H1 (cell line): ENCODE measurements around the gene PSPH. TPM values are rescaled to one million over a fixed set of nuclear protein-coding genes. Genes with fewer than 3 reads are reported as not detected.

Source experiments
- CTCF ChIA-PET: fragments of 300-600 bp; sonication (Branson Sonifier 250); formaldehyde crosslinking; loops from one replicate; lab custom pipeline; 2021; ENCODE audit not compliant: partially characterized antibody; lab: Charles Lee
- POLR2A ChIA-PET: fragments of 300-600 bp; sonication (Branson Sonifier 250); formaldehyde crosslinking; loops from one replicate; lab custom pipeline; 2021; ENCODE audit warnings: inconsistent platforms; ENCODE audit not compliant: partially characterized antibody; lab: Charles Lee
- DNase-seq, 2 experiments: peaks; one replicate each; pipeline versions ENCODE4 v3.0.0 to v3.0.0-alpha.2; 2010 to 2022; ENCODE audit warnings: low spot score in 2 of 2, low read depth in 1 of 2, mixed read lengths in 1 of 2
- FAIRE-seq: peaks from 2 replicates; lab custom pipeline; 2011; peaks lifted over from hg19 to GRCh38; lab: Jason Lieb, UNC
- H2AFZ ChIP-seq: 2 replicates; pipeline ENCODE4 v1.8.1; 2012; ENCODE audit warnings: low read length, inconsistent platforms
- H2AK5ac ChIP-seq: 2 replicates; pipeline ENCODE4 v1.6.1; 2013; ENCODE audit warnings: low read depth, low read length
- H2BK120ac ChIP-seq: replicated peaks from 2 replicates; pipeline ENCODE3; 2013; ENCODE audit warnings: low read depth, low read length, inconsistent platforms
- H2BK12ac ChIP-seq: 2 replicates; pipeline ENCODE4 v1.6.1; 2013; ENCODE audit warnings: low read depth, low read length
- H2BK15ac ChIP-seq: 2 replicates; pipeline ENCODE4 v1.6.1; 2013; ENCODE audit warnings: low read length
- H2BK20ac ChIP-seq: 2 replicates; pipeline ENCODE4 v1.6.1; 2013; ENCODE audit warnings: low read length
- H2BK5ac ChIP-seq: 2 replicates; pipeline ENCODE4 v1.6.1; 2013; ENCODE audit warnings: low read depth, low read length
- H3K14ac ChIP-seq: 2 replicates; pipeline ENCODE4 v1.6.1; 2013; ENCODE audit warnings: inconsistent platforms; ENCODE audit not compliant: insufficient read length
- H3K18ac ChIP-seq: 2 replicates; pipeline ENCODE4 v1.6.1; 2013; ENCODE audit warnings: low read length; ENCODE audit errors: extremely low read depth
- H3K23ac ChIP-seq: 2 replicates; pipeline ENCODE4 v1.6.1; 2013; ENCODE audit warnings: inconsistent platforms; ENCODE audit not compliant: insufficient read length
- H3K23me2 ChIP-seq: 2 replicates; pipeline ENCODE4 v1.6.1; 2013; ENCODE audit warnings: low read depth, low read length
- H3K27ac ChIP-seq: 2 replicates; pipeline ENCODE4 v1.6.1; 2011; ENCODE audit warnings: low read depth, low read length, inconsistent platforms
- H3K27me3 ChIP-seq, 4 experiments: replicated peaks in 1 of 4; 1 replicate in 1 of 4; 2 replicates in 3 of 4; pipeline versions ENCODE4 v1.6.1 to v1.8.1; 2011 to 2013; ENCODE audit warnings: low read length in 3 of 4, mild to moderate bottlenecking in 3 of 4, inconsistent platforms in 2 of 4, mixed read lengths in 2 of 4, moderate library complexity in 1 of 4; ENCODE audit not compliant: control insufficient read depth in 3 of 4, insufficient read depth in 3 of 4; ENCODE audit errors: extremely low read depth in 1 of 4
- H3K36me3 ChIP-seq, 4 experiments: 2 replicates each; pipeline versions ENCODE4 v1.6.1 to v1.8.1; 2011 to 2013; ENCODE audit warnings: mild to moderate bottlenecking in 4 of 4, low read length in 3 of 4, moderate library complexity in 2 of 4, control low read depth in 1 of 4, inconsistent platforms in 1 of 4; ENCODE audit not compliant: insufficient read depth in 4 of 4, control insufficient read depth in 2 of 4
- H3K4ac ChIP-seq: replicated peaks from 2 replicates; pipeline ENCODE3; 2013; ENCODE audit warnings: low read length, low read depth, mixed read lengths, inconsistent platforms; ENCODE audit not compliant: insufficient read length
- H3K4me1 ChIP-seq, 4 experiments: replicated peaks in 1 of 4; 1 replicate in 1 of 4; 2 replicates in 3 of 4; pipeline versions ENCODE4 v1.6.1 to v1.8.1; 2011 to 2013; ENCODE audit warnings: low read length in 3 of 4, inconsistent platforms in 2 of 4, mixed read lengths in 1 of 4; ENCODE audit not compliant: insufficient read depth in 4 of 4, control insufficient read depth in 3 of 4
- H3K4me2 ChIP-seq, 2 experiments: 2 replicates each; pipeline versions ENCODE4 v1.6.1 to v1.8.1; 2011 to 2013; ENCODE audit warnings: low read depth in 2 of 2, low read length in 2 of 2, control low read depth in 1 of 2, inconsistent platforms in 1 of 2, mild to moderate bottlenecking in 1 of 2; ENCODE audit not compliant: insufficient read depth in 1 of 2
- H3K4me3 ChIP-seq, 4 experiments: fragments of 200-600, 300-600 bp in 1 of 4; sonication (generic), shearing (Covaris generic), sonication (Bioruptor Twin) in 1 of 4; 2 replicates each; pipeline versions ENCODE4 v1.5.1 to v1.8.1; 2011 to 2016; ENCODE audit warnings: low read length in 4 of 4, low read depth in 3 of 4, control low read depth in 2 of 4, inconsistent platforms in 2 of 4, mild to moderate bottlenecking in 2 of 4, mixed read lengths in 1 of 4, moderate library complexity in 1 of 4; ENCODE audit not compliant: insufficient read depth in 2 of 4; ENCODE audit errors: extremely low read depth in 1 of 4
- H3K56ac ChIP-seq: replicated peaks from 2 replicates; pipeline ENCODE3; 2013; ENCODE audit warnings: low read depth, mild to moderate bottlenecking, mixed read lengths, low read length, inconsistent platforms; ENCODE audit not compliant: insufficient read length
- H3K79me1 ChIP-seq: 2 replicates; pipeline ENCODE4 v1.6.1; 2013; ENCODE audit warnings: low read depth, low read length, control low read depth
- H3K79me2 ChIP-seq, 2 experiments: 2 replicates each; pipeline versions ENCODE4 v1.6.1 to v1.8.1; 2012 to 2013; ENCODE audit warnings: low read length in 2 of 2, mild to moderate bottlenecking in 2 of 2, inconsistent platforms in 1 of 2; ENCODE audit not compliant: insufficient read depth in 2 of 2, control insufficient read depth in 1 of 2
- H3K9ac ChIP-seq, 4 experiments: replicated peaks in 1 of 4; 1 replicate in 1 of 4; 2 replicates in 3 of 4; pipeline versions ENCODE4 v1.6.1 to v1.8.1; 2011 to 2013; ENCODE audit warnings: low read depth in 3 of 4, low read length in 3 of 4, control low read depth in 2 of 4, mild to moderate bottlenecking in 2 of 4, moderate library complexity in 2 of 4, inconsistent platforms in 1 of 4; ENCODE audit errors: extremely low read depth in 1 of 4
- H3K9me3 ChIP-seq, 2 experiments: 2 replicates each; pipeline versions ENCODE4 v1.6.1 to v1.8.1; 2012 to 2013; ENCODE audit warnings: mild to moderate bottlenecking in 2 of 2, moderate library complexity in 2 of 2, control low read depth in 1 of 2, inconsistent platforms in 1 of 2, low read depth in 1 of 2, low read length in 1 of 2, mixed read lengths in 1 of 2; ENCODE audit not compliant: insufficient read depth in 2 of 2
- H4K20me1 ChIP-seq, 2 experiments: replicated peaks in 1 of 2; 2 replicates each; pipeline versions ENCODE3 to v1.8.1; 2011 to 2013; ENCODE audit warnings: inconsistent platforms in 2 of 2, low read length in 2 of 2, mild to moderate bottlenecking in 1 of 2; ENCODE audit not compliant: insufficient read depth in 2 of 2, control insufficient read depth in 1 of 2
- H4K5ac ChIP-seq: 2 replicates; pipeline ENCODE4 v1.6.1; 2013; ENCODE audit warnings: low read length, low read depth, mixed read lengths, inconsistent platforms; ENCODE audit not compliant: insufficient read length
- H4K8ac ChIP-seq: 2 replicates; pipeline ENCODE4 v1.8.0; 2013; ENCODE audit warnings: mild to moderate bottlenecking, moderate library complexity, low read length, inconsistent platforms; ENCODE audit not compliant: insufficient read depth; ENCODE audit errors: extremely low read depth
- H4K91ac ChIP-seq: replicated peaks from 2 replicates; pipeline ENCODE3; 2013; ENCODE audit warnings: low read length, mixed read lengths, inconsistent platforms; ENCODE audit not compliant: insufficient read length
- CTBP2 ChIP-seq: IDR thresholded peaks from 2 replicates; pipeline ENCODE4 v1.7.0; 2011; ENCODE audit warnings: borderline replicate concordance, mild to moderate bottlenecking, moderate library complexity, mixed read lengths, low read length; ENCODE audit not compliant: insufficient read depth, insufficient read length
- FOSL1 ChIP-seq: IDR thresholded peaks from 2 replicates; pipeline ENCODE4 v1.6.1; 2011; ENCODE audit warnings: mild to moderate bottlenecking, low read depth, low read length, moderate library complexity; ENCODE audit not compliant: insufficient read depth
- JUN ChIP-seq: IDR thresholded peaks from 2 replicates; pipeline ENCODE4 v1.6.1; 2011; ENCODE audit warnings: low read depth, mild to moderate bottlenecking, improper control_type of control experiment, low read length
- RBBP5 ChIP-seq: IDR thresholded peaks from 2 replicates; pipeline ENCODE4 v1.7.1; 2012; ENCODE audit warnings: low read depth, mild to moderate bottlenecking, inconsistent platforms, low read length, moderate library complexity, borderline replicate concordance
- SP1 ChIP-seq: IDR thresholded peaks from 2 replicates; pipeline ENCODE4 v1.6.1; 2011; ENCODE audit warnings: low read depth, low read length
- TEAD4 ChIP-seq: IDR thresholded peaks from 2 replicates; pipeline ENCODE4 v1.6.1; 2012; ENCODE audit warnings: low read depth, low read length, inconsistent platforms, mixed read lengths
- YY1 ChIP-seq: IDR thresholded peaks from 2 replicates; pipeline ENCODE4 v1.6.1; 2011; ENCODE audit warnings: low read depth, mild to moderate bottlenecking, low read length
- WGBS, 2 experiments: shearing (Covaris generic) in 1 of 2; methylation state at CpG; one replicate each; pipeline versions ENCODE4 v1.1.6 to v1.1.7; 2013 to 2015; ENCODE audit warnings: low lambda C conversion rate in 2 of 2, mixed read lengths in 2 of 2, inconsistent platforms in 1 of 2, low coverage in 1 of 2, missing lambda C conversion rate in 1 of 2; ENCODE audit not compliant: insufficient replicate concordance in 2 of 2, insufficient coverage in 1 of 2, insufficient read length in 1 of 2; ENCODE audit errors: extremely low coverage in 1 of 2, missing lambda C conversion rate in 1 of 2; 5-methylcytosine and 5-hydroxymethylcytosine counted together
- polyA plus RNA-seq, 7 experiments: library from polyadenylated mRNA; depleted of rRNA in 3 of 7; stranded (reverse) in 5 of 7; unstranded in 2 of 7; fragments of >200 nt in 5 of 7; fragments of 200-250 nt in 2 of 7; gene quantifications; 1 replicate in 5 of 7; 2 replicates in 1 of 7; 4 replicates in 1 of 7; pipeline versions ENCODE4 v1.2.1 to v1.2.3, GENCODE V29; 2011 to 2013; ENCODE audit warnings: missing spikeins in 2 of 7, mixed read lengths in 2 of 7
- total RNA-seq: library from RNA; stranded (reverse); fragmentation: NEBNext Ultra II Directional; extraction: Animal tissue kit (Norgen Biotek cat#: 25700); gene quantifications from 2 replicates; pipeline ENCODE4 v1.2.1, GENCODE V29; 2021

Gene PSPH
- total and polyA plus RNA-seq, 2 of the 8 experiments (the other 6 are each of a cell fraction or from before 2014, with no cell fraction given) = 31.0 to 64.8 TPM

DNA sequence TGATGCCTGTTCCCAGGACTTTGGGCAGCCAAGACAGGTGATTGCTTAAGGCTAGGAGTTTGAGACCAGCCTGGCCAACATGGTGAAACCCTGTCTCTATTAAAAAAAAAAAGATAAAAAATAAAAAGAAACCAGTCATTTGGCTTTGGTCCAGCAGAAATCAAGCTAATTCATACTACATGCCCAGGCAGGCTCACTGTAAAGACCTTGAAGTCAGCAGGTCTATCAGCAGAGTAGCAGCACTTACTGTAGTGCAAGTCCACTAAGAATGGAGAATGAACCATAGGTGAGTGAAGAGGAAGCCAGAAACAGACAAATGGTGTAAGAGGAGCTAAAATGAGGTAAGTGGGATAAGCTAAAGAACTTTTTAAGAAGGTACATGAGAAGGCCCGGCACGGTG lies 24.7 kb downstream of the PSPH start:
- POLR2A ChIA-PET = interaction anchor here (0.6 to 40.8 kb wide), 3 partner anchors 10 to 76 kb away, joined by 5 to 869 read pairs (median 5); partner anchors contain the start of genes CCT6A, PSPH and SUMF2
- no peak for TF ChIP-seq YY1
- TF ChIP-seq SP1 = no peak
- no peak for TF ChIP-seq RBBP5
- no peak for TF ChIP-seq JUN
- no peak for TF ChIP-seq TEAD4
- TF ChIP-seq FOSL1 = no peak
- no peak for TF ChIP-seq CTBP2

More for the DNA sequence above, 24.7 kb downstream of the PSPH start:
- Histone ChIP-seq H2BK12ac (no peak overlapping the region), H3K23ac (no peak overlapping the region), H3K4me2 (no peak overlapping the region), H4K8ac (no peak overlapping the region), H3K27ac (no peak overlapping the region), H2AFZ (no peak overlapping the region), H3K9me3 (no peaks in the 10 kb centered on the region), H3K79me1 (no peaks in the 10 kb centered on the region), H2BK5ac (no peak overlapping the region), H2BK15ac (no peak overlapping the region), H3K18ac (no peak overlapping the region), H2BK20ac (no peak overlapping the region), H4K20me1 (peaks cover 1 to 6% of the 10 kb centered on the region in 2 experiments), H3K79me2 (peaks cover 0 to 14% of the 10 kb centered on the region in 2 experiments; a peak in 2 of 4 replicates), H3K23me2 (no peaks in the 10 kb centered on the region), H3K4ac (no peak overlapping the region), H3K27me3 (no peaks in the 10 kb centered on the region), H3K4me3 (no peak overlapping the region), H3K14ac (no peak overlapping the region), H3K56ac (no peak overlapping the region), H2BK120ac (no peak overlapping the region), H2AK5ac (no peak overlapping the region), H3K36me3 (peaks cover 2 to 41% (median 21%) of the 10 kb centered on the region in 4 experiments; a peak in 7 of 8 replicates), H4K5ac (no peak overlapping the region), H4K91ac (no peak overlapping the region), H3K9ac (no peak overlapping the region), H3K4me1 (no peaks in the 10 kb centered on the region)
- WGBS, 2 experiments = 7% methylated on average over 1 of the region's 2 CpGs; no CpG with 5 or more reads in 1 of the 2 experiments
- FAIRE-seq = no peak
- CTCF ChIA-PET = interaction anchor here (1.0 kb wide), 1 partner anchor 9 kb away, joined by 3 read pairs; no protein-coding TSS in a partner anchor
- no peak for DNase-seq
